HepG2 (cell line): ENCODE data around the gene ST6GALNAC3. TPM values are rescaled to one million over a fixed set of nuclear protein-coding genes. Genes with fewer than 3 reads are reported as not detected.

Experiments
- ATAC-seq: fragments of 200-7000 bp; cut with Tn5 transposase; 3 replicates; pipeline ENCODE4 v1.9.1; 2020; ENCODE audit warnings: mild to moderate bottlenecking, moderate library complexity
- BruUV-seq: library from RNA; stranded (reverse); fragments of 400-500 nt; replicated peaks from 2 replicates; lab custom pipeline; 2021; lab: Mats Ljungman, UMichigan
- CTCF ChIA-PET: fragments of 300-600 bp; formaldehyde crosslinking; extraction: SDS; loops from one replicate; lab custom pipeline; 2021; ENCODE audit warnings: low total read pairs, inconsistent platforms, low intra/inter-chr PET ratio; lab: Yijun Ruan, JAX
- POLR2A ChIA-PET: fragments of 350-600 bp; sonication (Branson Sonifier 250); formaldehyde crosslinking; loops from one replicate; lab custom pipeline; 2020; ENCODE audit warnings: antibody characterized with exemption, inconsistent platforms; lab: Yijun Ruan, JAX
- DNase-seq: peaks from one replicate; pipeline ENCODE4 v3.0.0-alpha.2; 2015; ENCODE audit warnings: low spot score
- FAIRE-seq: peaks from 3 replicates; lab custom pipeline; 2011; peaks lifted over from hg19 to GRCh38; lab: Jason Lieb, UNC
- H2AFZ ChIP-seq: one replicate; pipeline ENCODE4 v1.6.1; 2011; ENCODE audit warnings: low read length, inconsistent platforms
- H3K27ac ChIP-seq: fragments of 300-600 bp; 3 replicates; pipeline ENCODE4 v1.8.0; 2011; ENCODE audit warnings: mixed run types, mild to moderate bottlenecking, mixed read lengths, low read length, inconsistent platforms; ENCODE audit not compliant: insufficient read depth; ENCODE audit errors: extremely low read length
- H3K27me3 ChIP-seq, 2 experiments: fragments of 200-600 bp in 1 of 2; 2 replicates in 1 of 2; 3 replicates in 1 of 2; pipeline versions ENCODE4 v1.6.0 to v1.8.0; 2011; ENCODE audit warnings: low read length in 2 of 2, mild to moderate bottlenecking in 2 of 2, moderate library complexity in 2 of 2, inconsistent platforms in 1 of 2; ENCODE audit not compliant: insufficient read depth in 2 of 2, control insufficient read depth in 1 of 2
- H3K36me3 ChIP-seq, 2 experiments: fragments of 200-600 bp in 1 of 2; replicated peaks in 1 of 2; 2 replicates in 1 of 2; 3 replicates in 1 of 2; pipeline versions ENCODE4 v1.5.1 to v1.8.0; 2011; ENCODE audit warnings: low read length in 2 of 2, inconsistent platforms in 1 of 2; ENCODE audit not compliant: insufficient read depth in 2 of 2, control insufficient read depth in 1 of 2
- H3K4me1 ChIP-seq: 2 replicates; pipeline ENCODE4 v1.5.1; 2012; ENCODE audit warnings: low read length, inconsistent platforms; ENCODE audit not compliant: insufficient read depth
- H3K4me2 ChIP-seq: 2 replicates; pipeline ENCODE4 v1.6.0; 2011; ENCODE audit warnings: low read depth, low read length, inconsistent platforms
- H3K4me3 ChIP-seq, 3 experiments: fragments of 200-600 bp in 1 of 3; sonication (generic), shearing (Covaris generic) in 1 of 3; replicated peaks in 1 of 3; 2 replicates each; pipeline ENCODE4 v1.5.1; 2011 to 2016; ENCODE audit warnings: low read length in 3 of 3, inconsistent platforms in 2 of 3, low read depth in 2 of 3, mild to moderate bottlenecking in 2 of 3, control low read depth in 1 of 3, mixed read lengths in 1 of 3; ENCODE audit not compliant: insufficient read depth in 1 of 3
- H3K79me2 ChIP-seq: one replicate; pipeline ENCODE4 v1.6.1; 2011; ENCODE audit warnings: low read length, inconsistent platforms; ENCODE audit not compliant: insufficient read depth
- H3K9ac ChIP-seq: 2 replicates; pipeline ENCODE4 v1.6.0; 2011; ENCODE audit warnings: mild to moderate bottlenecking, low read depth, low read length, inconsistent platforms; ENCODE audit not compliant: insufficient read depth
- H3K9me3 ChIP-seq: 2 replicates; pipeline ENCODE4 v1.5.1; 2012; ENCODE audit warnings: mild to moderate bottlenecking, low read length
- H4K20me1 ChIP-seq: 2 replicates; pipeline ENCODE4 v1.6.0; 2011; ENCODE audit warnings: inconsistent platforms, mild to moderate bottlenecking, low read length, moderate library complexity; ENCODE audit not compliant: insufficient read depth
- AKAP8 ChIP-seq: sonication (generic); formaldehyde crosslinking; IDR thresholded peaks from 2 replicates; pipeline ENCODE4 v1.5.1; 2020; ENCODE audit warnings: mild to moderate bottlenecking, missing genetic modification reagents
- ARHGAP35 ChIP-seq: sonication (generic); formaldehyde crosslinking; IDR thresholded peaks from 2 replicates; pipeline ENCODE4 v1.9.0; 2022; ENCODE audit warnings: mild to moderate bottlenecking, inconsistent platforms, moderate library complexity, missing genetic modification reagents, borderline replicate concordance
- ATF7-NPFF ChIP-seq: sonication (generic); formaldehyde crosslinking; IDR thresholded peaks from 2 replicates; pipeline ENCODE4 v1.8.1; 2023; ENCODE audit warnings: mild to moderate bottlenecking, low read depth, missing genetic modification reagents, moderate library complexity
- BHLHE40 ChIP-seq: IDR thresholded peaks from 2 replicates; pipeline ENCODE4 v1.6.1; 2011; ENCODE audit warnings: low read length, improper control_type of control experiment
- CERS6 ChIP-seq: sonication (generic); formaldehyde crosslinking; IDR thresholded peaks from 2 replicates; pipeline ENCODE4 v1.5.0; 2020; ENCODE audit warnings: missing genetic modification reagents
- GABPA ChIP-seq, 2 experiments: IDR thresholded peaks; 2 replicates each; pipeline ENCODE4 v1.6.1; 2011 to 2016; ENCODE audit warnings: low read depth in 2 of 2, low read length in 1 of 2, missing biosample characterization in 1 of 2, missing genetic modification characterization in 1 of 2
- HNF4G ChIP-seq, 2 experiments: sonication (generic) in 1 of 2; formaldehyde crosslinking in 1 of 2; IDR thresholded peaks; 2 replicates each; pipeline versions ENCODE4 v1.4.0 to v1.6.1; 2011 to 2020; ENCODE audit warnings: borderline replicate concordance in 2 of 2, low read depth in 2 of 2, mild to moderate bottlenecking in 2 of 2, low read length in 1 of 2, missing genetic modification reagents in 1 of 2, moderate library complexity in 1 of 2
- MED13 ChIP-seq: sonication (generic); formaldehyde crosslinking; IDR thresholded peaks from 2 replicates; pipeline ENCODE4 v1.5.0; 2020; ENCODE audit warnings: missing genetic modification reagents
- NR1H2 ChIP-seq: sonication (generic); formaldehyde crosslinking; IDR thresholded peaks from 2 replicates; pipeline ENCODE4 v1.8.1; 2022; ENCODE audit warnings: low read depth, missing genetic modification reagents, borderline replicate concordance
- RAD21 ChIP-seq: fragments of 450-650 bp; formaldehyde crosslinking; IDR thresholded peaks from 2 replicates; pipeline ENCODE4 v1.5.0; 2020; ENCODE audit warnings: mild to moderate bottlenecking
- TAF15 ChIP-seq: fragments of 200-400 bp; formaldehyde crosslinking; IDR thresholded peaks from one replicate; pipeline ENCODE4 v1.6.1; 2018; ENCODE audit warnings: mild to moderate bottlenecking, low read depth, low read length; ENCODE audit not compliant: poor library complexity, severe bottlenecking
- TGIF2 ChIP-seq: IDR thresholded peaks from 2 replicates; pipeline ENCODE4 v1.6.1; 2016; ENCODE audit warnings: control low read depth, missing compliant biosample characterization
- ZBTB44 ChIP-seq: sonication (generic); formaldehyde crosslinking; IDR thresholded peaks from 2 replicates; pipeline ENCODE4 v1.4.0; 2020; ENCODE audit warnings: missing genetic modification reagents
- ZBTB46 ChIP-seq: sonication (generic); formaldehyde crosslinking; IDR thresholded peaks from 2 replicates; pipeline ENCODE4 v1.4.0; 2020; ENCODE audit warnings: mild to moderate bottlenecking, missing genetic modification reagents, borderline replicate concordance
- ZNF687 ChIP-seq: sonication (generic); formaldehyde crosslinking; IDR thresholded peaks from 2 replicates; pipeline ENCODE4 v1.5.1; 2020; ENCODE audit warnings: mild to moderate bottlenecking, missing genetic modification reagents, moderate library complexity
- ZNF788 ChIP-seq: sonication (generic); formaldehyde crosslinking; IDR thresholded peaks from 2 replicates; pipeline ENCODE4 v1.5.0; 2020; ENCODE audit warnings: mild to moderate bottlenecking, missing genetic modification reagents, borderline replicate concordance
- WGBS: methylation state at CpG from one replicate; pipeline ENCODE4 v1.1.6; 2017; ENCODE audit warnings: low lambda C conversion rate; 5-methylcytosine and 5-hydroxymethylcytosine counted together
- in situ Hi-C: cut with HindIII; loops from 2 replicates; pipeline ENCODE4 v1.10.0; 2017; ENCODE audit warnings: low pct_unique_long_range_greater_than_20kb; ENCODE audit not compliant: extremely low pct_ligation_motif_present
- intact Hi-C: fragments of 100-400 bp; cut with micrococcal nuclease; formaldehyde crosslinking; loops from one replicate; pipeline ENCODE4 v1.10.0; 2022; ENCODE audit not compliant: unreplicated experiment
- polyA plus RNA-seq, 8 experiments: library from polyadenylated mRNA; depleted of rRNA in 3 of 8; stranded (reverse) in 7 of 8; unstranded in 1 of 8; fragments of >200 nt; fragmentation: Illumina TruSeq in 4 of 8; extraction: Trizol in 4 of 8; gene quantifications; 2 replicates each; pipeline versions ENCODE4 v1.2.1 to v1.2.3, GENCODE V29; 2011 to 2016; ENCODE audit warnings: low read depth in 4 of 8, missing spikeins in 1 of 8, mixed read lengths in 1 of 8; ENCODE audit not compliant: insufficient read depth in 1 of 8
- total RNA-seq, 5 experiments: library from RNA; depleted of rRNA; stranded (reverse); fragments of >200 nt; fragmentation: Illumina TruSeq; extraction: Trizol; gene quantifications; 2 replicates each; pipeline ENCODE4 v1.2.3, GENCODE V29; 2016; ENCODE audit warnings: low read depth in 1 of 5

Gene ST6GALNAC3
- total and polyA plus RNA-seq, 2 of the 13 experiments (the other 11 are each of a cell fraction or from before 2014, with no cell fraction given), result not detected

DNA sequence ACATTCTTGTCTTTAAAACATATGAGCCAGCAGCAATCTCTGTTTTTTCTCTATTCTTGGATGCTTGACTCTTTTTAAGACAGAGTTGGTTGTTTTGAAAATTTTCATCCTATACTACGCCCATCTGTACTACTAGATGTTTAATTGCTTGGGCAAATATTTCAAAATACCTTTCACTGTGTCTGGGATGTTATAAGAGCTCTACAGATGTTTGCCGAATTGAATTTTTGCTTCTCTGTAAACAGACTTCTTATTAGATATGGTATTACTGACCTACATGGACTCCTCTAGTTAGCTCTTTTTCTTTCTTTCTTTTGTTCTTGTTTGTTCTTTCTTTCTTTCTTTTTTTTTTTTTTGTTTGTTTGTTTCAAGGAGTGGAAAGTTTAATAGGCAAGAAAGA, 345.1 kb downstream of the ST6GALNAC3 start:
- intact Hi-C loops, result no loop called here
- Histone ChIP-seq H3K9me3 (peaks cover 5% of the 10 kb centered on the region; the same call in 1 of the 2 replicates), H4K20me1 (no peaks in the 10 kb centered on the region), H3K9ac (no peak overlapping the region), H3K27me3 (no peaks in the 10 kb centered on the region), H3K4me3 (no peak overlapping the region), H3K36me3 (no peaks in the 10 kb centered on the region), H2AFZ (no peak overlapping the region), H3K27ac (no peak overlapping the region), H3K4me2 (no peak overlapping the region), H3K79me2 (no peaks in the 10 kb centered on the region), H3K4me1 (no peaks in the 10 kb centered on the region)
- TF ChIP-seq MED13 (CRISPR knock-in tag), result no peak
- no peak for TF ChIP-seq GABPA (IDR thresholded peaks at IDR 0.05; ENCODE audit: low read depth, low read length)
- no peak for TF ChIP-seq GABPA (CRISPR knock-in tag; IDR thresholded peaks at IDR 0.05; ENCODE audit: low read depth)
- TF ChIP-seq CERS6 (CRISPR knock-in tag), result no peak
- TF ChIP-seq ZBTB44, result no peak
- TF ChIP-seq BHLHE40, result no peak
- TF ChIP-seq TGIF2 (CRISPR knock-in tag), result no peak
- no peak for TF ChIP-seq ZNF687
- no peak for TF ChIP-seq NR1H2 (CRISPR knock-in tag)
- TF ChIP-seq ZBTB46 (CRISPR knock-in tag), result no peak
- TF ChIP-seq TAF15, result no peak
- TF ChIP-seq ATF7-NPFF (CRISPR knock-in tag), result no peak
- TF ChIP-seq ZNF788 (CRISPR knock-in tag), result no peak
- TF ChIP-seq ARHGAP35, result no peak
- no peak for TF ChIP-seq AKAP8 (CRISPR knock-in tag)
- no peak for TF ChIP-seq RAD21
- TF ChIP-seq HNF4G (IDR thresholded peaks at IDR 0.05; ENCODE audit: borderline replicate concordance, low read depth, low read length), result no peak
- TF ChIP-seq HNF4G (CRISPR knock-in tag; IDR thresholded peaks at IDR 0.05; ENCODE audit: borderline replicate concordance, low read depth), result no peak
- DNase-seq, result no peak
- CTCF ChIA-PET, result no interaction called here
- no peak for FAIRE-seq
- POLR2A ChIA-PET, result no interaction called here
- no TSS peak for BruUV-seq
- ATAC-seq, result no peak
- in situ Hi-C loops, result no loop called here
- WGBS, result 19% methylated on average over 2 of the region's 2 CpGs
